HepG2 (cell line): ENCODE measurements around the gene GABRB3. TPM values are rescaled to one million over a fixed set of nuclear protein-coding genes. Genes with fewer than 3 reads are reported as not detected.

Source experiments
- ATAC-seq: fragments of 200-7000 bp; cut with Tn5 transposase; 3 replicates; pipeline ENCODE4 v1.9.1; 2020; ENCODE audit warnings: mild to moderate bottlenecking, moderate library complexity
- BruUV-seq: library from RNA; stranded (reverse); fragments of 400-500 nt; replicated peaks from 2 replicates; lab custom pipeline; 2021; lab: Mats Ljungman, UMichigan
- CTCF ChIA-PET: fragments of 300-600 bp; formaldehyde crosslinking; extraction: SDS; loops from one replicate; lab custom pipeline; 2021; ENCODE audit warnings: low total read pairs, inconsistent platforms, low intra/inter-chr PET ratio; lab: Yijun Ruan, JAX
- POLR2A ChIA-PET: fragments of 350-600 bp; sonication (Branson Sonifier 250); formaldehyde crosslinking; loops from one replicate; lab custom pipeline; 2020; ENCODE audit warnings: antibody characterized with exemption, inconsistent platforms; lab: Yijun Ruan, JAX
- DNase-seq: peaks from one replicate; pipeline ENCODE4 v3.0.0-alpha.2; 2015; ENCODE audit warnings: low spot score
- FAIRE-seq: peaks from 3 replicates; lab custom pipeline; 2011; peaks lifted over from hg19 to GRCh38; lab: Jason Lieb, UNC
- H2AFZ ChIP-seq: one replicate; pipeline ENCODE4 v1.6.1; 2011; ENCODE audit warnings: low read length, inconsistent platforms
- H3K27ac ChIP-seq: fragments of 300-600 bp; 3 replicates; pipeline ENCODE4 v1.8.0; 2011; ENCODE audit warnings: mixed run types, mild to moderate bottlenecking, mixed read lengths, low read length, inconsistent platforms; ENCODE audit not compliant: insufficient read depth; ENCODE audit errors: extremely low read length
- H3K27me3 ChIP-seq, 2 experiments: fragments of 200-600 bp in 1 of 2; 2 replicates in 1 of 2; 3 replicates in 1 of 2; pipeline versions ENCODE4 v1.6.0 to v1.8.0; 2011; ENCODE audit warnings: low read length in 2 of 2, mild to moderate bottlenecking in 2 of 2, moderate library complexity in 2 of 2, inconsistent platforms in 1 of 2; ENCODE audit not compliant: insufficient read depth in 2 of 2, control insufficient read depth in 1 of 2
- H3K36me3 ChIP-seq, 2 experiments: fragments of 200-600 bp in 1 of 2; replicated peaks in 1 of 2; 2 replicates in 1 of 2; 3 replicates in 1 of 2; pipeline versions ENCODE4 v1.5.1 to v1.8.0; 2011; ENCODE audit warnings: low read length in 2 of 2, inconsistent platforms in 1 of 2; ENCODE audit not compliant: insufficient read depth in 2 of 2, control insufficient read depth in 1 of 2
- H3K4me1 ChIP-seq: 2 replicates; pipeline ENCODE4 v1.5.1; 2012; ENCODE audit warnings: low read length, inconsistent platforms; ENCODE audit not compliant: insufficient read depth
- H3K4me2 ChIP-seq: 2 replicates; pipeline ENCODE4 v1.6.0; 2011; ENCODE audit warnings: low read depth, low read length, inconsistent platforms
- H3K4me3 ChIP-seq, 3 experiments: fragments of 200-600 bp in 1 of 3; sonication (generic), shearing (Covaris generic) in 1 of 3; replicated peaks in 1 of 3; 2 replicates each; pipeline ENCODE4 v1.5.1; 2011 to 2016; ENCODE audit warnings: low read length in 3 of 3, inconsistent platforms in 2 of 3, low read depth in 2 of 3, mild to moderate bottlenecking in 2 of 3, control low read depth in 1 of 3, mixed read lengths in 1 of 3; ENCODE audit not compliant: insufficient read depth in 1 of 3
- H3K79me2 ChIP-seq: one replicate; pipeline ENCODE4 v1.6.1; 2011; ENCODE audit warnings: low read length, inconsistent platforms; ENCODE audit not compliant: insufficient read depth
- H3K9ac ChIP-seq: 2 replicates; pipeline ENCODE4 v1.6.0; 2011; ENCODE audit warnings: mild to moderate bottlenecking, low read depth, low read length, inconsistent platforms; ENCODE audit not compliant: insufficient read depth
- H3K9me3 ChIP-seq: 2 replicates; pipeline ENCODE4 v1.5.1; 2012; ENCODE audit warnings: mild to moderate bottlenecking, low read length
- H4K20me1 ChIP-seq: 2 replicates; pipeline ENCODE4 v1.6.0; 2011; ENCODE audit warnings: inconsistent platforms, mild to moderate bottlenecking, low read length, moderate library complexity; ENCODE audit not compliant: insufficient read depth
- FOXP1 ChIP-seq, 2 experiments: fragments of 450-650 bp in 1 of 2; IDR thresholded peaks; 2 replicates each; pipeline ENCODE4 v1.6.1; 2017 to 2018; ENCODE audit warnings: antibody characterized with exemption in 1 of 2
- ISL2 ChIP-seq: sonication (generic); formaldehyde crosslinking; IDR thresholded peaks from 2 replicates; pipeline ENCODE4 v1.5.0; 2020; ENCODE audit warnings: missing genetic modification reagents
- MAF1 ChIP-seq: sonication (generic); formaldehyde crosslinking; IDR thresholded peaks from 2 replicates; pipeline ENCODE4 v1.5.0; 2020; ENCODE audit warnings: missing genetic modification reagents, borderline replicate concordance
- NPAS2 ChIP-seq: sonication (generic); formaldehyde crosslinking; IDR thresholded peaks from 2 replicates; pipeline ENCODE4 v1.8.0; 2022; ENCODE audit warnings: mild to moderate bottlenecking, missing genetic modification reagents, borderline replicate concordance
- NR1H2 ChIP-seq: sonication (generic); formaldehyde crosslinking; IDR thresholded peaks from 2 replicates; pipeline ENCODE4 v1.8.1; 2022; ENCODE audit warnings: low read depth, missing genetic modification reagents, borderline replicate concordance
- ZFP1 ChIP-seq: IDR thresholded peaks from 2 replicates; pipeline ENCODE4 v1.6.1; 2016
- ZNF230 ChIP-seq: sonication (generic); formaldehyde crosslinking; IDR thresholded peaks from 2 replicates; pipeline ENCODE4 v1.4.0; 2020; ENCODE audit warnings: mild to moderate bottlenecking, missing genetic modification reagents
- ZNF687 ChIP-seq: sonication (generic); formaldehyde crosslinking; IDR thresholded peaks from 2 replicates; pipeline ENCODE4 v1.5.1; 2020; ENCODE audit warnings: mild to moderate bottlenecking, missing genetic modification reagents, moderate library complexity
- ZNF709 ChIP-seq: sonication (generic); formaldehyde crosslinking; IDR thresholded peaks from 2 replicates; pipeline ENCODE4 v1.5.0; 2020; ENCODE audit warnings: mild to moderate bottlenecking, missing genetic modification reagents
- WGBS: methylation state at CpG from one replicate; pipeline ENCODE4 v1.1.6; 2017; ENCODE audit warnings: low lambda C conversion rate; 5-methylcytosine and 5-hydroxymethylcytosine counted together
- in situ Hi-C: cut with HindIII; loops from 2 replicates; pipeline ENCODE4 v1.10.0; 2017; ENCODE audit warnings: low pct_unique_long_range_greater_than_20kb; ENCODE audit not compliant: extremely low pct_ligation_motif_present
- intact Hi-C: fragments of 100-400 bp; cut with micrococcal nuclease; formaldehyde crosslinking; loops from one replicate; pipeline ENCODE4 v1.10.0; 2022; ENCODE audit not compliant: unreplicated experiment
- polyA plus RNA-seq, 8 experiments: library from polyadenylated mRNA; depleted of rRNA in 3 of 8; stranded (reverse) in 7 of 8; unstranded in 1 of 8; fragments of >200 nt; fragmentation: Illumina TruSeq in 4 of 8; extraction: Trizol in 4 of 8; gene quantifications; 2 replicates each; pipeline versions ENCODE4 v1.2.1 to v1.2.3, GENCODE V29; 2011 to 2016; ENCODE audit warnings: low read depth in 4 of 8, missing spikeins in 1 of 8, mixed read lengths in 1 of 8; ENCODE audit not compliant: insufficient read depth in 1 of 8
- total RNA-seq, 5 experiments: library from RNA; depleted of rRNA; stranded (reverse); fragments of >200 nt; fragmentation: Illumina TruSeq; extraction: Trizol; gene quantifications; 2 replicates each; pipeline ENCODE4 v1.2.3, GENCODE V29; 2016; ENCODE audit warnings: low read depth in 1 of 5
- TF ChIP-seq, protein P1 (sequence below): sonication (generic); formaldehyde crosslinking; IDR thresholded peaks from 2 replicates; pipeline ENCODE4 v1.9.0; 2022; ENCODE audit warnings: missing genetic modification reagents, mild to moderate bottlenecking, borderline replicate concordance

Gene GABRB3
- total and polyA plus RNA-seq, 2 of the 13 experiments (the other 11 are each of a cell fraction or from before 2014, with no cell fraction given), result not detected

DNA sequence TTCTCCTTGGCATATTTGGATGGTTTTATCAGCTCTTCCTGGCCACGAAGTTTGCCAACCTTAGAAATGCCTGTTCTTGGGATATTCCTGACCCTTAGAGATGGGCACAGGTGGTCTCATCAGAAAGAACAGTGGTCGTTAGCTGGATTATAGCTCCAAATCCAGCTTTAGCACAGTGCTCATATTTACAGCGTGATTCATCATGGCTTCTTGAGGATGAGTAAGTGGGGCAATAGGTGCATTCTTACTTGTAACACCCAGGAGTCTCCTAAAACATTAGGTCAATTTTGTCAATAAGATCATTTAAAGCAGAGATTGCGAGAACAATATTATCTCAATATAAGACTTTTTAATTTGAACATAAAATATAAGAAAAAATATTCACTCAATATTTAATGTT, 191.9 kb downstream of the GABRB3 start:
- FAIRE-seq (no peak), DNase-seq (no peak)
- Histone ChIP-seq H3K4me2 (no peak overlapping the region), H3K36me3 (no peaks in the 10 kb centered on the region), H2AFZ (no peak overlapping the region), H3K27me3 (no peaks in the 10 kb centered on the region), H4K20me1 (no peaks in the 10 kb centered on the region), H3K9ac (no peak overlapping the region), H3K27ac (no peak overlapping the region), H3K4me3 (no peak overlapping the region)
- 0% methylated on average over 3 of the region's 4 CpGs for WGBS
- in situ Hi-C loops, result no loop called here
- POLR2A ChIA-PET, result no interaction called here
- CTCF ChIA-PET, result no interaction called here
- TF ChIP-seq NR1H2 (CRISPR knock-in tag) (no peak), ZFP1 (CRISPR knock-in tag) (no peak), FOXP1 (IDR thresholded peaks at IDR 0.05) (no peak), FOXP1 (CRISPR knock-in tag; IDR thresholded peaks at IDR 0.05) (no peak), NPAS2 (CRISPR knock-in tag) (no peak), ZNF687 (CRISPR knock-in tag) (no peak), ISL2 (CRISPR knock-in tag) (no peak), MAF1 (no peak), ZNF230 (CRISPR knock-in tag) (no peak), ZNF709 (CRISPR knock-in tag) (no peak)
- TF ChIP-seq, protein P1, sequence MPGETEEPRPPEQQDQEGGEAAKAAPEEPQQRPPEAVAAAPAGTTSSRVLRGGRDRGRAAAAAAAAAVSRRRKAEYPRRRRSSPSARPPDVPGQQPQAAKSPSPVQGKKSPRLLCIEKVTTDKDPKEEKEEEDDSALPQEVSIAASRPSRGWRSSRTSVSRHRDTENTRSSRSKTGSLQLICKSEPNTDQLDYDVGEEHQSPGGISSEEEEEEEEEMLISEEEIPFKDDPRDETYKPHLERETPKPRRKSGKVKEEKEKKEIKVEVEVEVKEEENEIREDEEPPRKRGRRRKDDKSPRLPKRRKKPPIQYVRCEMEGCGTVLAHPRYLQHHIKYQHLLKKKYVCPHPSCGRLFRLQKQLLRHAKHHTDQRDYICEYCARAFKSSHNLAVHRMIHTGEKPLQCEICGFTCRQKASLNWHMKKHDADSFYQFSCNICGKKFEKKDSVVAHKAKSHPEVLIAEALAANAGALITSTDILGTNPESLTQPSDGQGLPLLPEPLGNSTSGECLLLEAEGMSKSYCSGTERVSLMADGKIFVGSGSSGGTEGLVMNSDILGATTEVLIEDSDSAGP, result no peak
- TF ChIP-seq, all 625 proteins: peak for 0
- ATAC-seq, result no peak
- H3K4me1 ChIP-seq, result no peaks in the 10 kb centered on the region
- H3K9me3 ChIP-seq, result peaks cover 96% of the 10 kb centered on the region
- intact Hi-C loops, result no loop called here
- no TSS peak for BruUV-seq
- no peaks in the 10 kb centered on the region for H3K79me2 ChIP-seq
